Right lobe of liver (tissue), 6 donors: ENCODE data around the gene DOCK7. TPM values are rescaled to one million over a fixed set of nuclear protein-coding genes. Genes with fewer than 3 reads are reported as not detected.
"Not testable (repeated sequence)": the region's sequence is repeated elsewhere in the genome, so short reads cannot be mapped to it uniquely, and the experiment has no call there.

ENCODE experiments used
- ATAC-seq, 4 donors: fragments of 200-7000 bp; cut with Tn5 transposase; one replicate each; pipeline ENCODE4 v1.9.1; 2020; ENCODE audit warnings: mild to moderate bottlenecking in 4 of 4, moderate library complexity in 4 of 4
- DNase-seq, 3 donors: peaks; one replicate each; pipeline ENCODE4 v3.0.0-alpha.2; 2020
- H3K27ac ChIP-seq, 3 donors: fragments of 200-600 bp; one replicate each; pipeline ENCODE4 v1.8.0; 2022
- H3K27me3 ChIP-seq, 2 donors: fragments of 200-600 bp; one replicate each; pipeline ENCODE4 v1.8.0; 2022
- H3K36me3 ChIP-seq, 4 donors: fragments of 200-600 bp; sonication (generic) in 1 of 4; one replicate each; pipeline versions ENCODE4 v1.5.1 to v1.8.0; 2017 to 2022; ENCODE audit warnings: control low read depth in 1 of 4
- H3K4me1 ChIP-seq, 4 donors: fragments of 200-600 bp; sonication (generic) in 1 of 4; one replicate each; pipeline versions ENCODE4 v1.5.1 to v1.8.0; 2017 to 2022; ENCODE audit warnings: control low read depth in 1 of 4
- H3K4me3 ChIP-seq, 3 donors: fragments of 200-600 bp; one replicate each; pipeline ENCODE4 v1.8.0; 2022
- H3K9me3 ChIP-seq, 4 donors: fragments of 200-600 bp; sonication (generic) in 1 of 4; one replicate each; pipeline versions ENCODE4 v1.5.1 to v1.8.0; 2017 to 2022; ENCODE audit warnings: control low read depth in 1 of 4
- POLR2A ChIP-seq: fragments of 450-650 bp; IDR thresholded peaks from one replicate; pipeline ENCODE4 v1.6.1; 2017; ENCODE audit warnings: antibody characterized with exemption, mild to moderate bottlenecking
- WGBS: methylation state at CpG from one replicate; pipeline ENCODE4 v1.1.6; 2018; ENCODE audit warnings: low coverage, low lambda C conversion rate; ENCODE audit not compliant: insufficient coverage; ENCODE audit errors: missing lambda C conversion rate; 5-methylcytosine and 5-hydroxymethylcytosine counted together
- intact Hi-C, 2 donors: fragments of 100-400 bp; cut with DNase I; formaldehyde crosslinking; loops; one replicate each; pipeline versions ENCODE4 v1.11.2 to v1.14.1; 2022
- total RNA-seq, 6 experiments: library from RNA; depleted of rRNA in 2 of 6; stranded (reverse); fragments of >200 nt in 2 of 6; fragmentation: NEBNext Ultra II Directional in 3 of 6; extraction: Animal tissue kit (Norgen Biotek cat#: 25700) in 3 of 6; gene quantifications; one replicate each; pipeline versions ENCODE4 v1.1.0 to v1.2.4, GENCODE V29; 2016 to 2023
- TF ChIP-seq, protein P1 (sequence below), 4 donors: fragments of 200-600 bp in 3 of 4; fragments of 450-650 bp in 1 of 4; IDR thresholded peaks; one replicate each; pipeline versions ENCODE4 v1.5.1 to v1.8.0; 2016 to 2022; ENCODE audit warnings: antibody characterized with exemption in 4 of 4, mild to moderate bottlenecking in 2 of 4
- donor health status: DM: no; HTN: yes; CAD: no.
- donor health status: DM: no; HTN: no; CAD: no.
- donor health status: DM: no; HTN: no; CAD: no.
- donor health status: DM: no; HTN: yes; CAD: no.
- donor health status: DM: no; HTN: yes; CAD: no.

DOCK7 gene
- total RNA-seq, 6 experiments from 2014 or later, result 14.1 to 28.4 (median 20.1) TPM

DNA sequence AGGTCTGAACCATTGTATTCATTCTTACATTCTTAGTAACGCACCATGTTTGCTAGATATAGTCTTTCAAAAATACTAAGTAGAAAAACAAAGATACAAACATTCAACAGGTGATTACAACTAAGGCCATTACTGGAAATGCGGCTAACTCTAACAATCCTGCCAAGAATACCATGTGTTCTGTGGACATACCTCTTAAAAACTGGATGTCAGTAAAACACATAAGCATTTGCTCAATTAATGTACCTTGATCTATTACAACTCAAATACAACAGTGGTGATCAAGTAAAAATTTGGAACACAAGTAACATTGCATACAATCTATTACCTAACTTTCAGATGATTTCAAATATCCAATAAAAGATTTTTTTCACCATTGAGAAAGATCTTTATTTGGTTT, 75.4 kb downstream of the DOCK7 start:
- no peak for TF ChIP-seq POLR2A
- TF ChIP-seq, protein P1, sequence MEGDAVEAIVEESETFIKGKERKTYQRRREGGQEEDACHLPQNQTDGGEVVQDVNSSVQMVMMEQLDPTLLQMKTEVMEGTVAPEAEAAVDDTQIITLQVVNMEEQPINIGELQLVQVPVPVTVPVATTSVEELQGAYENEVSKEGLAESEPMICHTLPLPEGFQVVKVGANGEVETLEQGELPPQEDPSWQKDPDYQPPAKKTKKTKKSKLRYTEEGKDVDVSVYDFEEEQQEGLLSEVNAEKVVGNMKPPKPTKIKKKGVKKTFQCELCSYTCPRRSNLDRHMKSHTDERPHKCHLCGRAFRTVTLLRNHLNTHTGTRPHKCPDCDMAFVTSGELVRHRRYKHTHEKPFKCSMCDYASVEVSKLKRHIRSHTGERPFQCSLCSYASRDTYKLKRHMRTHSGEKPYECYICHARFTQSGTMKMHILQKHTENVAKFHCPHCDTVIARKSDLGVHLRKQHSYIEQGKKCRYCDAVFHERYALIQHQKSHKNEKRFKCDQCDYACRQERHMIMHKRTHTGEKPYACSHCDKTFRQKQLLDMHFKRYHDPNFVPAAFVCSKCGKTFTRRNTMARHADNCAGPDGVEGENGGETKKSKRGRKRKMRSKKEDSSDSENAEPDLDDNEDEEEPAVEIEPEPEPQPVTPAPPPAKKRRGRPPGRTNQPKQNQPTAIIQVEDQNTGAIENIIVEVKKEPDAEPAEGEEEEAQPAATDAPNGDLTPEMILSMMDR (IDR thresholded peaks at IDR 0.05), result no peak
- Histone ChIP-seq H3K9me3 (no peaks in the 10 kb centered on the region), H3K36me3 (peaks cover 0 to 3% (median 0%) of the 10 kb centered on the region in 4 donors), H3K4me3 (no peak overlapping the region), H3K27ac (peak overlapping the region; percentile 18 to 84 (median 37)), H3K4me1 (peaks cover 0 to 41% (median 12%) of the 10 kb centered on the region in 4 donors), H3K27me3 (no peaks in the 10 kb centered on the region)
- 24% methylated on average over 2 of the region's 2 CpGs for WGBS
- intact Hi-C loops, result no loop called here
- ATAC-seq (peak; percentile 58 to 89 (median 76)), DNase-seq (no peak)

DNA sequence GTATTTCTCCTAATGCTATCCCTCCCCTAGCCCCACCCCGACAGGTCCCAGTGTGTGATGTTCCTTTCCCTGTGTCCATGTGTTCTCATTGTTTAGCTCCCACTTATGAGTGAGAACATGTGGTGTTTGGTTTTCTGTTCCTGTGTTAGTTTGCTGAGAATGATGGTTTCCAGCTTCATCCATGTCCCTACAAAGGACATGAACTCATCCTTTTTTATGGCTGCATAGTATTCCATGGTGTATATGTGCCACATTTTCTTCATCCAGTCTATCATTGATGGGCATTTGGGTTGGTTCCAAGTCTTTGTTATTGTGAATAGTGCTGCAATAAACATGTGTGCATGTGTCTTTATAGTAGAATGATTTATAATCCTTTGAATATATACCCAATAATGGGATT, 77.6 kb downstream of the DOCK7 start:
- H3K4me1 ChIP-seq, result peaks cover 0 to 44% (median 12%) of the 10 kb centered on the region in 4 donors
- H3K9me3 ChIP-seq, ATAC-seq, intact Hi-C loops, H3K36me3 ChIP-seq, H3K4me3 ChIP-seq, DNase-seq, H3K27me3 ChIP-seq: not testable (repeated sequence)
- H3K27ac ChIP-seq, result peak overlapping the region in 1 of 3 donors; percentile 84
- 100% methylated on average over 1 of the region's 1 CpG for WGBS

DNA sequence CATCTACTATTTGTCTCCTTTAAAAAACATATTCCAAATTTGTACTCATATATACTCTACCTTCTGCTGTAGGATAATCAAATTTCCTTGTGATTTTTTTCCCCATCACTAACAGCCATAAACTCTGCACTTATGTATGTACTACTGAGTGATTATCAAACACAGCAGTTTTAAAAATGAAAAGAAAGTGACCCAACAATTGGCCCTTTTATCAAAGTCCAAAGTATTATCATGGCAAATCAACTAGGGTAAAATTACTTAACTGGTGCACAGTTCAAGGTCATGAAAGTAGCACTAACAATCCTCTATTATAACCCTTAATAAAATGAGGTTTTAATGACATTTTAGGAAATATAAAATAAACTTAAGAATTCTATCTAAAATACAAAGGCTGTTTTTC, 79.3 kb downstream of the DOCK7 start:
- Histone ChIP-seq H3K27ac (peak overlapping the region; percentile 54 to 78 (median 67)), H3K4me3 (no peak overlapping the region), H3K9me3 (no peaks in the 10 kb centered on the region), H3K4me1 (peaks cover 0 to 39% (median 11%) of the 10 kb centered on the region in 4 donors), H3K36me3 (peaks cover 0 to 25% (median 6%) of the 10 kb centered on the region in 4 donors), H3K27me3 (no peaks in the 10 kb centered on the region)
- no peak for TF ChIP-seq POLR2A
- TF ChIP-seq, protein P1 (IDR thresholded peaks at IDR 0.05), result no peak
- no peak for DNase-seq
- peak; percentile 45 to 62 (median 55) for ATAC-seq
- intact Hi-C loops, result no loop called here

DNA sequence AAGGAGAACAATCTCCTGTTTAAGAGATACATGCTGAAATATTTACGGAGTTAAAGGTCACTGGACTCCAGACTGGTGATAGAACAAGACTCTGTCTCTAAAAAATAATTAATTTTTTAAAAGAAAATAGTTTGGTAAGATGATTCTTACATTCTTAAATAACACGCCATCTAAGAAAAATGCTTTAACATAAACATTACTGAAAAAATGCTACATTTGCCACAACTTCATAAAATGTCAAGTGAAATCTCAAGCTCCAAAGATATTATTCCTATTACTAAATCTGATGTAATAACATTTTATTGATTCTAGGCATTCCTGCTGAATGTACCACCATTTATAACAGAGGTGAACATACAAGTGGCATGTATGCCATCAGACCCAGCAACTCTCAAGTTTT, 86.7 kb downstream of the DOCK7 start:
- 63% methylated on average over 2 of the region's 2 CpGs for WGBS
- H3K9me3 ChIP-seq, result no peaks in the 10 kb centered on the region
- H3K27ac ChIP-seq, result peak overlapping the region in 2 of 3 donors; percentile 76 to 87
- ATAC-seq (no peak), DNase-seq (no peak)
- peak overlapping the region in 1 of 3 donors; percentile 49 for H3K4me3 ChIP-seq
- H3K36me3 ChIP-seq, result peaks cover 0 to 41% (median 6%) of the 10 kb centered on the region in 4 donors
- intact Hi-C loops, result no loop called here
- H3K4me1 ChIP-seq, result peaks cover 0 to 17% (median 3%) of the 10 kb centered on the region in 4 donors
- no peaks in the 10 kb centered on the region for H3K27me3 ChIP-seq
- TF ChIP-seq, protein P1 (IDR thresholded peaks at IDR 0.05), result no peak
- TF ChIP-seq POLR2A, result no peak

DNA sequence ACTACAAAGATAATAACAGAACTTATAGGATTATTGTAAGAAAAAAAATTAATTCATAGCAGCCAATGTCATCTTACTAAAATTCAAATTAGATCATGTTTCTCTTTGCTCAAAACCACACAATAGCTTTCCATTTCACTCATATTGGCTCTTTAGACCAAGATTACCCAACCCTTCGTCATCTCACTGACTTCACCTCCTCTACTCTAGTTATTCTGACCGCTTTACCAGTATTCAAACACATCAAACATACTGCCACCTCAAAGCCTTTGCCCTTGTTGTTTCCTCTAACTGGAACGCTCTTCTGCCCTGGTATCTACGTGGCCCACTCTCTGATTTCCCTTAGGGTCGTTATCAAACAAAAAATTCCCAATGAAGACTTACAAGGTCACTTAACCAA, 89.1 kb downstream of the DOCK7 start:
- Histone ChIP-seq H3K27ac (peak overlapping the region; percentile 75 to 87 (median 76)), H3K4me3 (peak overlapping the region; percentile 19 to 59 (median 49)), H3K9me3 (no peaks in the 10 kb centered on the region), H3K36me3 (peaks cover 0 to 20% (median 0%) of the 10 kb centered on the region in 4 donors), H3K4me1 (peaks cover 0 to 39% (median 9%) of the 10 kb centered on the region in 4 donors), H3K27me3 (no peaks in the 10 kb centered on the region)
- DNase-seq (no peak), ATAC-seq (peak; percentile 65 to 80 (median 76))
- 23% methylated on average over 5 of the region's 5 CpGs for WGBS
- intact Hi-C loops, result no loop called here
- TF ChIP-seq, protein P1 (IDR thresholded peaks at IDR 0.05), result no peak
- peak; percentile 87 for TF ChIP-seq POLR2A
